CD14-positive monocyte (primary cell): ENCODE data around the gene INPP5J. TPM values are rescaled to one million over a fixed set of nuclear protein-coding genes. Genes with fewer than 3 reads are reported as not detected.

Source experiments
- DNase-seq, 3 donors: peaks; one replicate each; pipeline ENCODE4 v3.0.0-alpha.2; 2011 to 2022
- H2AFZ ChIP-seq: 2 replicates; pipeline ENCODE4 v1.6.0; 2012; ENCODE audit warnings: mild to moderate bottlenecking, low read depth, low read length, inconsistent platforms; ENCODE audit not compliant: insufficient read depth, poor library complexity, severe bottlenecking
- H3K27ac ChIP-seq, 2 donors: 1 replicate in 1 of 2; 2 replicates in 1 of 2; pipeline ENCODE4 v1.5.1; 2012 to 2013; ENCODE audit warnings: low read length in 2 of 2, control low read depth in 1 of 2, inconsistent platforms in 1 of 2, low read depth in 1 of 2, mild to moderate bottlenecking in 1 of 2
- H3K27me3 ChIP-seq, 2 donors: one replicate each; pipeline versions ENCODE4 v1.6.0 to v1.6.1; 2011 to 2013; ENCODE audit warnings: low read length in 2 of 2; ENCODE audit not compliant: control insufficient read depth in 2 of 2, insufficient read depth in 2 of 2
- H3K36me3 ChIP-seq, 2 donors: replicated peaks in 1 of 2; 1 replicate in 1 of 2; 2 replicates in 1 of 2; pipeline versions ENCODE4 v1.5.1 to v1.6.1; 2012 to 2013; ENCODE audit warnings: low read length in 2 of 2, control low read depth in 1 of 2, inconsistent platforms in 1 of 2, mild to moderate bottlenecking in 1 of 2; ENCODE audit not compliant: insufficient read depth in 2 of 2, control insufficient read depth in 1 of 2
- H3K4me1 ChIP-seq, 2 donors: 1 replicate in 1 of 2; 2 replicates in 1 of 2; pipeline versions ENCODE4 v1.5.1 to v1.6.1; 2012 to 2013; ENCODE audit warnings: low read length in 2 of 2, control low read depth in 1 of 2, inconsistent platforms in 1 of 2, mild to moderate bottlenecking in 1 of 2, moderate library complexity in 1 of 2; ENCODE audit not compliant: insufficient read depth in 2 of 2, control insufficient read depth in 1 of 2
- H3K4me2 ChIP-seq: replicated peaks from 2 replicates; pipeline ENCODE3; 2012; ENCODE audit warnings: low read length, moderate library complexity, mild to moderate bottlenecking; ENCODE audit not compliant: poor library complexity, severe bottlenecking; ENCODE audit errors: extremely low read depth
- H3K4me3 ChIP-seq, 3 experiments: fragments of 200-600 bp in 1 of 3; sonication (generic) in 1 of 3; replicated peaks in 1 of 3; 1 replicate in 2 of 3; 2 replicates in 1 of 3; pipeline ENCODE4 v1.5.1; 2011 to 2013; ENCODE audit warnings: low read length in 3 of 3, mild to moderate bottlenecking in 3 of 3, control low read depth in 2 of 3, low read depth in 2 of 3, inconsistent platforms in 1 of 3, moderate library complexity in 1 of 3
- H3K79me2 ChIP-seq: 2 replicates; pipeline ENCODE4 v1.6.0; 2012; ENCODE audit warnings: mild to moderate bottlenecking, control low read depth, inconsistent platforms, low read length, moderate library complexity; ENCODE audit not compliant: insufficient read depth
- H3K9ac ChIP-seq: 2 replicates; pipeline ENCODE4 v1.6.0; 2017; ENCODE audit warnings: low read length, mild to moderate bottlenecking; ENCODE audit not compliant: insufficient read depth, poor library complexity, severe bottlenecking
- H3K9me3 ChIP-seq, 2 donors: replicated peaks in 1 of 2; 1 replicate in 1 of 2; 2 replicates in 1 of 2; pipeline versions ENCODE4 v1.5.1 to v1.6.1; 2012 to 2013; ENCODE audit warnings: low read length in 2 of 2, control low read depth in 1 of 2; ENCODE audit not compliant: control insufficient read depth in 1 of 2, insufficient read depth in 1 of 2
- H4K20me1 ChIP-seq: 2 replicates; pipeline ENCODE4 v1.6.0; 2012; ENCODE audit warnings: mild to moderate bottlenecking, low read length, control low read depth, moderate library complexity; ENCODE audit not compliant: insufficient read depth
- H3K27ac Mint-ChIP-seq, 7 donors: one replicate each; pipeline ENCODE4 v1.8.0; 2020; ENCODE audit warnings: mild to moderate bottlenecking in 7 of 7, mixed read lengths in 7 of 7, moderate library complexity in 6 of 7, inconsistent platforms in 2 of 7
- H3K27me3 Mint-ChIP-seq, 3 donors: one replicate each; pipeline ENCODE4 v1.8.0; 2021 to 2022; ENCODE audit warnings: low read depth in 3 of 3, mild to moderate bottlenecking in 3 of 3, mixed read lengths in 3 of 3, moderate library complexity in 3 of 3, inconsistent platforms in 1 of 3
- H3K36me3 Mint-ChIP-seq, 2 donors: one replicate each; pipeline ENCODE4 v1.8.0; 2020; ENCODE audit warnings: mixed read lengths in 2 of 2, inconsistent platforms in 1 of 2, mild to moderate bottlenecking in 1 of 2
- H3K4me1 Mint-ChIP-seq: one replicate; pipeline ENCODE4 v1.8.0; 2020; ENCODE audit warnings: mild to moderate bottlenecking, mixed read lengths
- H3K4me3 Mint-ChIP-seq, 2 donors: one replicate each; pipeline ENCODE4 v1.8.0; 2020; ENCODE audit warnings: mild to moderate bottlenecking in 2 of 2, mixed read lengths in 2 of 2, moderate library complexity in 1 of 2
- H3K9me3 Mint-ChIP-seq, 7 donors: one replicate each; pipeline ENCODE4 v1.8.0; 2020 to 2022; ENCODE audit warnings: mixed read lengths in 7 of 7, mild to moderate bottlenecking in 6 of 7, moderate library complexity in 6 of 7, inconsistent platforms in 2 of 7
- WGBS: methylation state at CpG from one replicate; pipeline ENCODE4 v1.1.5; 2013; ENCODE audit warnings: missing lambda C conversion rate; ENCODE audit not compliant: insufficient coverage; 5-methylcytosine and 5-hydroxymethylcytosine counted together
- intact Hi-C, 2 donors: fragments of 100-400 bp; cut with micrococcal nuclease; formaldehyde crosslinking; loops; one replicate each; pipeline versions ENCODE4 v1.15.0 to v1.15.1; 2023
- polyA plus RNA-seq, 3 donors: library from polyadenylated mRNA; depleted of rRNA in 1 of 3; unstranded in 2 of 3; stranded (reverse) in 1 of 3; fragments of 300-500 nt in 2 of 3; fragments of >200 nt in 1 of 3; fragmentation: Illumina TruSeq in 2 of 3; gene quantifications; 1 replicate in 2 of 3; 2 replicates in 1 of 3; pipeline ENCODE4 v1.2.3, GENCODE V29; 2012 to 2021
- TF ChIP-seq, protein P1 (sequence below): fragments of 200-600 bp; IDR thresholded peaks from one replicate; pipeline ENCODE4 v1.8.0; 2022; ENCODE audit warnings: antibody characterized with exemption, mild to moderate bottlenecking

The INPP5J gene
- polyA plus RNA-seq, 3 donors = 0.03 TPM; not detected in 2

GRCh38 chr22:31136155-31136554, 13.4 kb downstream of the INPP5J start:
- Histone ChIP-seq H3K4me3 (no peak overlapping the region), H4K20me1 (no peaks in the 10 kb centered on the region), H3K4me2 (no peak overlapping the region), H3K4me1 (no peaks in the 10 kb centered on the region), H2AFZ (no peak overlapping the region), H3K36me3 (no peaks in the 10 kb centered on the region), H3K27ac (no peak overlapping the region), H3K9ac (no peak overlapping the region), H3K27me3 (peaks cover 0 to 2% of the 10 kb centered on the region in 2 donors), H3K79me2 (no peaks in the 10 kb centered on the region), H3K9me3 (no peaks in the 10 kb centered on the region)
- Mint-ChIP-seq H3K27me3 (peaks cover 5 to 14% (median 8%) of the 10 kb centered on the region in 3 donors), H3K27ac (peak overlapping the region in 1 of 7 donors; percentile 25), H3K4me1 (peaks cover 1% of the 10 kb centered on the region), H3K9me3 (no peaks in the 10 kb centered on the region), H3K4me3 (no peak overlapping the region), H3K36me3 (no peaks in the 10 kb centered on the region)
- intact Hi-C loops = no loop called here
- 90% methylated on average over 7 of the region's 9 CpGs for WGBS
- no peak for DNase-seq
- TF ChIP-seq, protein P1, sequence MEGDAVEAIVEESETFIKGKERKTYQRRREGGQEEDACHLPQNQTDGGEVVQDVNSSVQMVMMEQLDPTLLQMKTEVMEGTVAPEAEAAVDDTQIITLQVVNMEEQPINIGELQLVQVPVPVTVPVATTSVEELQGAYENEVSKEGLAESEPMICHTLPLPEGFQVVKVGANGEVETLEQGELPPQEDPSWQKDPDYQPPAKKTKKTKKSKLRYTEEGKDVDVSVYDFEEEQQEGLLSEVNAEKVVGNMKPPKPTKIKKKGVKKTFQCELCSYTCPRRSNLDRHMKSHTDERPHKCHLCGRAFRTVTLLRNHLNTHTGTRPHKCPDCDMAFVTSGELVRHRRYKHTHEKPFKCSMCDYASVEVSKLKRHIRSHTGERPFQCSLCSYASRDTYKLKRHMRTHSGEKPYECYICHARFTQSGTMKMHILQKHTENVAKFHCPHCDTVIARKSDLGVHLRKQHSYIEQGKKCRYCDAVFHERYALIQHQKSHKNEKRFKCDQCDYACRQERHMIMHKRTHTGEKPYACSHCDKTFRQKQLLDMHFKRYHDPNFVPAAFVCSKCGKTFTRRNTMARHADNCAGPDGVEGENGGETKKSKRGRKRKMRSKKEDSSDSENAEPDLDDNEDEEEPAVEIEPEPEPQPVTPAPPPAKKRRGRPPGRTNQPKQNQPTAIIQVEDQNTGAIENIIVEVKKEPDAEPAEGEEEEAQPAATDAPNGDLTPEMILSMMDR = no peak

GRCh38 chr22:31136711-31137110, 13.9 kb downstream of the INPP5J start:
- H3K27ac Mint-ChIP-seq = no peak overlapping the region
- 90% methylated on average over 12 of the region's 16 CpGs for WGBS
- Histone ChIP-seq H3K27me3 (peaks cover 0 to 2% of the 10 kb centered on the region in 2 donors), H3K79me2 (no peaks in the 10 kb centered on the region), H3K4me1 (no peaks in the 10 kb centered on the region), H3K9ac (no peak overlapping the region), H3K4me3 (no peak overlapping the region), H3K27ac (no peak overlapping the region), H3K9me3 (no peaks in the 10 kb centered on the region), H3K36me3 (no peaks in the 10 kb centered on the region), H2AFZ (no peak overlapping the region), H4K20me1 (no peaks in the 10 kb centered on the region), H3K4me2 (no peak overlapping the region)
- no peak overlapping the region for H3K4me3 Mint-ChIP-seq
- peaks cover 0 to 2% (median 0%) of the 10 kb centered on the region in 7 donors for H3K9me3 Mint-ChIP-seq
- peaks cover 1% of the 10 kb centered on the region for H3K4me1 Mint-ChIP-seq
- H3K27me3 Mint-ChIP-seq = peaks cover 5 to 14% (median 8%) of the 10 kb centered on the region in 3 donors
- no peak for DNase-seq
- H3K36me3 Mint-ChIP-seq = no peaks in the 10 kb centered on the region
- intact Hi-C loops = no loop called here
- TF ChIP-seq, protein P1 = no peak
